GM19238 (cell line): ENCODE results near the gene ODR4.
"Not testable (repeated sequence)": the region's sequence is repeated elsewhere in the genome, so short reads cannot be mapped to it uniquely, and the experiment has no call there.

Experiments
- DNase-seq: peaks from one replicate; pipeline ENCODE4 v3.0.0; 2011; ENCODE audit warnings: low spot score; ENCODE audit not compliant: insufficient read length

ODR4 gene

DNA sequence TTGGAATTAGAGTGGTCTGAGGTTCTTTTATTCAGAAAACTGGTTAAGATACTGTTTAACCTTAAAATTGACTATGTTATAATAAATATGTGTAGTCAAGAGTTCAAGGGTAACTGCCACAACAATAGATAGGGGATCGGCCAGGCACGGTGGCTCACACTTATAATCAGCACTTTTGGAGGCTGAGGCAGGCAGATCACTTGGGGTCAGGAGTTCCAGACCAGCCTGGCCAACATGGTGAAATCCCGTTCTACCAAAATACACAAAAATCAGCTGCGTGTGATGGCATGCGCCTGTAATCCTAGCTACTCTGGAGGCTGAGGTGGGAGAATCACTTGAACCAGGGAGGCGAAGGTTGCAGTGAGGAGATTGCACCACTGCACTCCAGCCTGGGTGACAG, 45.8 kb downstream of the ODR4 start:
- no peak for DNase-seq

DNA sequence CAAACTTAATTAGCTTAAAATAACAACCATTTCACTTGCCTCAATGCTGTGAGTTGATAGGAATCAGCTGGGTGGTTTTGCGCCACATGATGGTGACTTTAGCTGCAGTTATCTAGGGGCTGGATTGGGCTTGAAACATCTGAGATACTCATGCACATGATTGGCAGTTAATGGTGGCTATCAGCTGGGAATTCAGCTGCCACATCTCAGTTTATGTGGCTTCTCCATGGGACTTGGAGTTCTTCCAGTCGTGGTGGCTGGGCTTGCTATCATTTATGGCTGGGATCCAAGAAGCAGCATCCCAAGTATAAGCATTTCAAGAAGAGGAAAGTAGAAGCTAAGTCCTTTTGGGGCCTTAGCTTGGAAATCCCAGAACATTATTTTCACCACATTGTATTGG, 48.9 kb downstream of the ODR4 start:
- DNase-seq: no peak

DNA sequence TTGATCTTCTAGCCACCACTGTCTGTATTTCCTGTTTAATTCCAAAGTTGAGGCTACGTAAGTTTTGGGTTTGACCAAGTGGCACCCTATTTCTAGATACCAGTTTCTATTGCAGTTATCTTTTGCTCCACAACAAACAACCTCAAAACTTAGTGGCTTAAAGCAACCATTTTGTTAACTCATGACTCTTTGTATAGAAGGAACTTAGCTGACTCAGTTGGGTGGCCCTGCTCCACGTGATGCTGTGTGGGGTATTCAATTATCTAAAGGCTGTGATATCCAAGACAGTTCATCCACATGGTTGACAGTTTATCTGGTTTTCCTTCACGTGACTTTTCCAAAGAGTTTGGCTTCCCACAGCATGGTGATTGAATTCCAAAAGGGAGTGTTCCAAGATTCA, 50.5 kb downstream of the ODR4 start:
- DNase-seq: no peak

DNA sequence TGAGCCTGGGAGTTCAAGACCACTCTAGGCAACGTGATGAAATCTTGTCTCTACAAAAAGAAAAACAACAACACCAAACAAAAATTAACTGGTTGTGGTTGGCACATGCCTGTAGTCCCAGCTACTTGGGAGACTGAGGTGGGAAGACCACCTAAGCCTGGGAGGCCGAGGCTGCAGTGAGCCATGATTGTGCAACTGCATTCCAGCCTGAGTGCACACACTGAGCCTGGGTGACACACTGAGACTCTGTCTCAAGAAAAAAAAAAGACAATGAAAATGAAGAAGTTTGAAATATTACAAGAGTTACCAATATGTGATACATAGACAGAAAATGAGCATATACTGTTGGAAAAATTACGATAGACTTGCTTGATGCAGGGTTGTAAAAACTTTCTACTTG, 53.4 kb downstream of the ODR4 start:
- DNase-seq: no peak

DNA sequence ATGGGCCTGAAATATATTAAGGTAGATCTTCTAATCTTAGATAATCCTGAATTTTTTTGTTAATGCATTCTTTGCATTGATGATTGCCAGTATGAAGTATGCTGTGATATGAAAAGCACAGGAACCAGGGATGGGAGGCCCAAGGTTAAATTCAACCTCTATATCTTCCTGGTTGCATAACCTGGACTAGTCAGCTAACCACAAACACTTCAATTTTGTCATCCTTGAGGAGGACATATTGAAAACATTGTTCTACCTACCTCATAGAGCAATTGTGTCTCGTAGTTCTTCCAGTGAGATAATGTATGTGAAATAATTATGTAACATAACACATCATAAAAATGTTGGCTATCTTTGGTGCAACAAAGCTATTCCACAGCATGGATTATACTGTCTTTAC, 59.7 kb downstream of the ODR4 start:
- no peak for DNase-seq

DNA sequence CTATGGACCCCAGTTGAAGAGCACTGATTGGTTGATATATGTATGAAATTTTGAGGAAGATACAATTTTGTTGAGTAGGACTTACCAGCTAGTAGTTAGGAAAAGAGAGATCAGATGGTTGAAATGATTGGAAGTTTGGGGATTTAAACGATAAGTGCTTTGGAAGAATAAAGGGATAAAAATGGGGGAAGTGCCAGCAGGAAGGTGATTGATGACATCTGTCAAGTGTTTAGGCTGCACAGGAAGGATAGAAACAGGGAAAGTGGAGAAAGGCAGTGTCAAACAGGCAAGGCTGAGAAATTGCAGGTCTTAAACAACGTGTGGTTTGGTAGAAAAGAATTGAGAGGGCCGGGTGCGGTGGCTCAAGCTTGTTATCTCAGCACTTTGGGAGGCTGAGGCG, 62.9 kb downstream of the ODR4 start:
- no peak for DNase-seq

DNA sequence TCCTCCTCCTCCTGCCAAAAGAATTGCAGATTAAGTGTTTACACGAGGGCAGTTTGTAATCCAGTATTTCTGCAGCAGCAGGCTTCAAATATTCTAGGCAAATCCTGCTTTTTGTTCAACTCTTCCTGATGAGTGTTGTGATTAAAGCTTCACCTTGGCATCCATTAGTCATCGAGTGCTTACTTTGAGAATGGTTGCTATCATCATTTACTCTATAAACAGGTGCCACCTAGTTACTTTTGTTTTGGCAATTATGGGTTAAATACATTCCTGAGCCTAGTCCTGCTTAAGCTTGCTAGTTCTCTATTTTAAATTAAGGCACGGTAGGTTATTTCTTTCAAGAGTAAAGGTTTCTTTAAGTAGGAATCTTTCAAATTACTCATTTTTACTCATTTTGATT, 64.9 kb downstream of the ODR4 start:
- DNase-seq: no peak

DNA sequence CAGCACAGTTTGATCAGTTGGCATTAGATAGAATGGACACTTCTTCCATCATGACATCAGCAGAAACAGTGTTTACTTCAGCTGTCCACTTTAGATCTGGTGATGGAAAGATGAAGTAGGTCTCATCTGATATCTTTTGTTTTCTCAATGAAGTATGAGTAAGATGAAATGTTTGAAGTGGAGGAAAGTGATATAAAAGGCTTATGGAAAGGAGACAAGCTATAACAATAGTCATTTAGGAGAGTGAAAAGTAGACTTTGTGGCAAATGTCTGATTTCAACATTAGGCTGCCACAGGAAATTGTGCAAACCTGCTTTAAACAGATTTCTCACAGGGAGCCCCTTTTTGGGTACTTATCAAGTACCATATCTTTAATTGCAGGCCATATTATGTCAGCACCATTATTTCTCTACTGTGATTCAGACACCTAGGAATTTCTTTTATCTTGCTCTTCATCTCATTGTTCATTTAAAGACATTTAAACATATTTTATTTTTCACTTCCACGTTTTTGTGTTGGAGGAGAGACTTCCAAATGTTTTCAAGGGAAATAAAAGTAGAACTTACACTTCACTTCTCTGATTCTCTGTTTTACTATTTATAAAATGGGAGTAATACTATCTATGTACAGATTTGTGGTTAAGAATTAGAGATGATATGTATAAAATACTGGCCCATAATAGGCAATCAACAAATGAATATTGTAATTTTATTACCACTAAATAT, 67.2 kb downstream of the ODR4 start:
- DNase-seq: no peak

DNA sequence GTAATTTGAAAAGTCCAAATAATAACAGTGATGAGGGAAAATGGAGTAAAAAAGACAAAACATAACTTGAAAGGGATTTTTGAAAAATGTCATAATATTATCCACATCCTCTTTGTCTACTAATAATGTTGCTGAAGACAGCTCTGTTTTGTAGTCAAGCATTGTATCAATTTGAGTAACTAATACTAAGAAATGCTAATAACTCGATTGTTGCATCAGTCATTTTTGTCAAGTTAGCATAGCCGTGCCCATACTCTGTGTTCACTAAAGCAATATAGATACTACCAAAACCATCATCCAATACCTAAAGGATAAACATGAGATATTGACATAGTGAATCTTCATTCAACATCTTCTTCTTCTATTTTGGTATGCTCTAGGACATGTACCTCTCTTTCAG, 68.0 kb downstream of the ODR4 start:
- no peak for DNase-seq

DNA sequence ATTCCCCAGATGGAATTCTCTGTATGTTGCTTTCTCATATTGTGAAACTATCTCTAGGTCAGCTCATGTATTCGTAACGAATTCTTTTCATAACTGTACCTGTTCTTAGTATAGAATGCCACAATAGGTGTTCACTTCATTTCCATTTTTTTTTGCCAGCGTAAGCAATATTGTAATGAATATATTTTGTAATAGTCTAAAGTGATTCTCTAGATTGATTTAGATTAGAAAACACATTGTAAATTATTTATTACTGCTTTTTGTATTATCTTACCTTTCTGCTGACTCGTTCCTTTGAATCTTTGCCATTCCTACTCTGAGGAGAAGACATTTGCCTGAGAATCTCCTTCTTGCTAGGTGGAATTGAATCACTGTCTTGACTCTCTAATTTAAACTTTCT, 70.5 kb downstream of the ODR4 start:
- DNase-seq: no peak

DNA sequence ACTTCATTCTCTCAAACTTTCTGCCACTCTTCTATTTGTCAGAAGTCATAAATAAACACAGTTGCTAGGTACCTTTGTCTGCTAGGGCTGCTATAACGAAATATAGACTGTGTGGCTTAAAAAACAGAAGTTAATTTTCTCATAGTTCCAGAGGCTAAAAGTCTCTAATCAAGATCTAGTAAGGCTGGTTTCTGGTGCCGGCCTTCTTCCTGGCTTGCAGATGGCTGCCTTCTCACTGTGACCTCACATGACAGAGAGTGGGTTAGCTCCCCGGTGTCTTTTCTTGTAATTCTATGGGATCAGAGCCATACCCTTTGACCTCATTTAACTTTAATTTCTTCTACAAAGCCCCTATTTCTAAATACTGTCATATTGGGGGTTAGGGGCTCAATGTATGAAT, 79.3 kb downstream of the ODR4 start:
- no peak for DNase-seq

DNA sequence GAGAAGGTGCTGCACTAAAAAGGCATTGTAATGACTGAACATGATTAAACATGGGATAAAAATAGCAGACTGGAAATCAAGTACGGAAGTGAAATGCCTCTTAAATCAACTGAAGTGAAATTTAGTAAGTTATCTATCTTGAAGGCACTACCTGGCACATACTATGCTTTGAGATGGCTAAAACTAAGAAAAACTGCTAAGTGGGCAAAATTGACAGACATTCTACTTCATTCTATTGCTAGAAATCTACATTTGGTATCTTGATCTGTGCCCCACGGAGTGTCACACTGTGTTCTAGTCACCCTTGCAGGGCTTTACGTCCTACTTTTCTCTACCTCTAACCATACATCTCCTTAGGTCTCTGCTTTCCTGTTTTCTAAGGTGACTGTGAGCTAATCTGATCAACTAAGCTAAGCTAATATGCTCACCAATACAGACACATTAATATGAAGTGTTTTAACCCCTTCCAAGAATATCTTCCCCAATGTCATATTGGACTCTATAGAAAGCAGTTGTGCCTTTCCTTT, 81.2 kb downstream of the ODR4 start:
- no peak for DNase-seq

DNA sequence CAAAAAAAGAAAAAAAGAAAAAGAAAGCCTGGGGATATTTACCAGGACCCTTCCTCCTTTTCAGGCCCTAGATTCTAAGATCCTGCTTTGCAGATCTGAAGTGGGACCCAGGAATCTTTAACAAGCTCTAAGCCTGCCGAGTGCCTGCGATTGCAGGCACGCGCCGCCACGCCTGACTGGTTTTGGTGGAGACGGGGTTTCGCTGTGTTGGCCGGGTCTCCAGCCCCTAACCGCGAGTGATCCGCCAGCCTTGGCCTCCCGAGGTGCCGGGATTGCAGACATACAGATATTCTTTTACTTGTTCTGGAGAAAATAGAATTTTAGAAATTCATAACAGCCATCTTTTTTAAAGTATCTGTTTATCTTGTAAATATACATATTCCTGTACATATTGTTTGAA, 83.5 kb downstream of the ODR4 start:
- not testable (repeated sequence) for DNase-seq

DNA sequence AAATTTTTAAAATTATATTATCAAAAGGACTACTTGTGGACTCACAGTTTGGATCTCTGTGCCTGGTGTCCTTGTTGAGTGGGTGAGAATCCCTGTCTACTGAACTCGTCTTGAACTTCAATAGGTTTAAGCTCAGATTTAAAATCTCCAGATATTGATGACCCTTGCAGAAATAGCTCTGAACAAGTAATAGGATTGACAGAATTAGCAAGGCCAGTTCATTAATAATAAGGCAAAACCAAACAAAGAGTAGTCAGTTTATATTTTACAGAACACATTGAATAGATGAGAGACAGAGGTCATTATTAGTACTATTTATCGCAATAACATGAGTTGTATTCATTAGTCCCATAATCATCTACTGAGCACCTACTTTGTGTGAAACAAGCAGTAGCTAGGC, 85.4 kb downstream of the ODR4 start, which contains the start of gene PDC:
Gene PDC (minus strand): TSS at position 101 of the 400 bp plus-strand sequence. CDS start 11,655 bp downstream, outside the sequence.
- no peak for DNase-seq

DNA sequence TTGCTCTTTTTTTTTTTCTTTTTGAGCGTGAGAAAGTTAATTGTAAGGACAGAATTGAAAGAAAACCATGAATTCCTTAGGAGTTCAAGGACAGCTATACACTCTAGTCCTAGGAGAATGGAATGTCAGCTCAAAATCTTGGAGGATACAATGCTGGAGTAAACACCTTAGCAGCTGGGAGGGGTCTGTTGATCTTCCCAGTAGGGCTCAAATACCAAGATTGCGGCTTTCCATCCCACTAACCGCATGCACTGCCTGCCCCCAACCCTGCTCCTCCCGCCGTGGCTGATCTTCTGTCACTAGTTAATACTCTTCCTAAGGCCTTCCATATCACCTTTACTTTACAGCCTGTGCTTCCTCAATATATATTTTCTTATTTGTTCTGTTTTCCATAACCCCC, 87.9 kb downstream of the ODR4 start:
- DNase-seq: no peak

DNA sequence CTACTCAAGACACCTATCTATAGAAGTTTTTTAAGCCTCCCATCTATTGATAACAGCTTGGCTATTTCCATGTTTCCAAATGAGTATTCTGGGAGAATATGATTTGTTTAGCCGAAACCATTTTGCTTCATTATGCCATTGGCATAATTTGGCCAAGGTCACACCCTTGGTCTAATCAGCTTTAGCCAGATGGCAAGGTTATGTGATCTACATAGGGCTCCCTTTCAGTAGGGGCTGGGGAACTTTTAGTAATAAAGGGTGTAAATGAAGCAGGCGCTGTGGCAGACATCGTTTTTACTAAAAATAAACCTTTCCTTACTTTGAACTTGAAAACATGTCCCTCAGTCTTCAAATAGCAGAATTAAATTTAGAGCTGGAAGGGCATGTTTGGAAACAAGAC, 88.3 kb downstream of the ODR4 start:
- DNase-seq: no peak

DNA sequence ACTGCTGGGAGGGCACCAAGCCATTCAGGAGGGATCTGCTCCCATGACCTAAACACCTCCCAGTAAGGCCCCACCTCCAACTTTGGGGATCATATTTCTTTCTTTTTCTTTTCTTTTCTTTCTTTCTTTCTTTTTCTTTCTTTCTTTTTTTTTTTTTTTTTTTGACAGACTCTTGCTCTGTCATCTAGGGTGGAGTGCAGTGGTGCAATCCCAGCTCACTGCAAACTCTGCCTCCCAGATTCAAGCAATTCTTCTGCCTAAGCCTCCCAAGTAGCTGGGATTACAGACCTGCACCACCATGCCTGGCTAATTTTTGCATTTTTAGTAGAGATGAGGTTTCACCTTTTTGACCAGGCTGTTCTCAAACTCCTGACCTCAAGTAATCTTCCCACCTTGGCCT, 89.9 kb downstream of the ODR4 start:
- not testable (repeated sequence) for DNase-seq

DNA sequence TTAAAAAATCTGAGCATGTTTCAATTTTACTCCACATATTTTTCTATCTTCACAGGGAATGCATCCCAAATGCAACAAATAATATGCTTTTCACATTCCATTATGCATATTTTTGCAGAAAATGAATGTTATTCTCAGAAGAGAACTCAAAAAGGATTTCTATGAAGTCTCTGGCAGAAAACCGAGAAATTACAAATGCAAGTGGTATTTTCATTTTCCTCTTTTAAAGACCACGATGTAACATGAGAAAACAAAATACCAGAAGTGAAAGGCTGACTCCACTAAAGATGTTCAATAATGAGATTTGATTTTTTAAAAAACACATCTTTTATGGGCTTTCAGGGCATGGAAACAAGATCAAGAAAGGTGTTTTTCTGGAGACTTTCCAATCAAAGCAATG, 90.3 kb downstream of the ODR4 start:
- no peak for DNase-seq
